OCI-LY3 (cell line): Measurements from ENCODE around the gene CDC37.

ENCODE experiments used
- H2AFZ ChIP-seq: fragments of 200-600, 300-600 bp; shearing (Covaris generic); 2 replicates; pipeline ENCODE4 v1.6.0; 2014; ENCODE audit warnings: antibody characterized with exemption, low read depth, low read length
- H3K27ac ChIP-seq: fragments of 200-600, 300-600 bp; sonication (generic); 2 replicates; pipeline ENCODE4 v1.5.1; 2014; ENCODE audit warnings: mild to moderate bottlenecking, low read length, moderate library complexity, mixed read lengths
- H3K27me3 ChIP-seq: fragments of 200-600, 300-600 bp; sonication (generic); 2 replicates; pipeline ENCODE4 v1.6.1; 2014; ENCODE audit warnings: low read depth, low read length, mixed read lengths
- H3K36me3 ChIP-seq: fragments of 200-600, 300-600 bp; sonication (generic); replicated peaks from 2 replicates; pipeline ENCODE3; 2014; ENCODE audit warnings: low read depth, low read length, mixed read lengths
- H3K4me1 ChIP-seq: fragments of 300-600, 200-600 bp; sonication (generic); 2 replicates; pipeline ENCODE4 v1.6.1; 2014; ENCODE audit warnings: low read length, mixed read lengths
- H3K4me2 ChIP-seq: fragments of 200-600, 300-600 bp; sonication (generic); 2 replicates; pipeline ENCODE4 v1.6.1; 2014; ENCODE audit warnings: low read length, mixed read lengths
- H3K4me3 ChIP-seq: fragments of 300-600, 200-600 bp; sonication (generic); 2 replicates; pipeline ENCODE4 v1.5.1; 2014; ENCODE audit warnings: antibody characterized with exemption, mild to moderate bottlenecking, low read length, moderate library complexity
- H3K79me2 ChIP-seq: fragments of 300-600, 200-600 bp; shearing (Covaris generic); 2 replicates; pipeline ENCODE4 v1.6.1; 2014; ENCODE audit warnings: mild to moderate bottlenecking, low read length, mixed read lengths
- H3K9ac ChIP-seq: fragments of 300-600, 200-600 bp; shearing (Covaris generic); 2 replicates; pipeline ENCODE4 v1.6.0; 2014; ENCODE audit warnings: mild to moderate bottlenecking, low read length, moderate library complexity
- H3K9me3 ChIP-seq: fragments of 200-600, 300-600 bp; shearing (Covaris generic); 2 replicates; pipeline ENCODE4 v1.6.1; 2014; ENCODE audit warnings: low read length, mixed read lengths; ENCODE audit not compliant: insufficient read depth
- H4K20me1 ChIP-seq: fragments of 200-600, 300-600 bp; sonication (generic); 2 replicates; pipeline ENCODE4 v1.6.1; 2016; ENCODE audit warnings: low read length, mixed read lengths; ENCODE audit not compliant: insufficient read depth
- CTCF ChIP-seq: fragments of 200-600, 300-600 bp; sonication (generic); IDR thresholded peaks from 2 replicates; pipeline ENCODE4 v1.5.1; 2014; ENCODE audit warnings: antibody characterized with exemption, low read length, low read depth
- EZH2phosphoT487 ChIP-seq: fragments of 200-600 bp; shearing (Covaris generic); IDR thresholded peaks from 2 replicates; pipeline ENCODE4 v1.6.1; 2018; ENCODE audit warnings: antibody characterized with exemption, mixed run types, low read depth

Gene CDC37

DNA sequence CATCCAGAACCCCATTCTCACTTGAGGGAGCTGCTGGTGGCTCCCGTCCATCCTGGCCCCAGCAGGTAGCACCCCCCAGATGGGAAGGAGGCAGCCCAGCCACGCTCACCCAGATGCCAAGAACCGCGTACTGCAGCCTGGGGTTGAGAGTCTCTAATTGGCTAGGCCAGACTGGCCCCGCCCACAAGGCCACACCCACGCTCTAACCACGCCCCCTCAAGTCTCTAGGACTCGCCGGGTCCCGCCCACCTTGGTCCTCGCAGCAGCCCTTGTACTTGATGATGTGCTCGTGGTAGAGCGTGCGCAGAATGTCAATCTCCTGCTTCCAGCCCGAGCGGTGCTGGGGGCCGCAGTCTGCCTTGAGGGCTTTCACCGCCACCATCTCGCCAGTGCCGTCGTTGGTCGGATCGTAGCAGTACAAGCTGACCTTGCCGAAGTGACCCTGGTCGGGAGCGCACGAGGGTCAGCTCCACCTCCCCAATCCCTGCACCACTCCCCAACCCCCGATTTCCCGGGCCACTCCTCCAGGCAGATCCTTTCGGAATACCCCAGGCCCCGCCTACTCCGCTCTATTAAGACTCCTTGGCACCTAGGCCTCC is 49.5 kb downstream of the CDC37 start:
- no peak overlapping the region for H3K4me3 ChIP-seq
- no peak overlapping the region for H3K4me2 ChIP-seq
- no peaks in the 10 kb centered on the region for H3K79me2 ChIP-seq
- no peaks in the 10 kb centered on the region for H3K9me3 ChIP-seq
- no peaks in the 10 kb centered on the region for H3K4me1 ChIP-seq
- H3K27me3 ChIP-seq = no peaks in the 10 kb centered on the region
- H2AFZ ChIP-seq = no peak overlapping the region
- no peak overlapping the region for H3K27ac ChIP-seq
- TF ChIP-seq CTCF (no peak), EZH2phosphoT487 (no peak)
- peaks cover 60% of the 10 kb centered on the region for H3K36me3 ChIP-seq
- no peaks in the 10 kb centered on the region for H4K20me1 ChIP-seq
- H3K9ac ChIP-seq = no peak overlapping the region

- H3K27ac ChIP-seq = no peak overlapping the region
- no peak overlapping the region for H3K4me2 ChIP-seq
- no peaks in the 10 kb centered on the region for H3K4me1 ChIP-seq
- H3K36me3 ChIP-seq = peaks cover 57% of the 10 kb centered on the region
- H2AFZ ChIP-seq = no peak overlapping the region
- TF ChIP-seq EZH2phosphoT487 = no peak
- TF ChIP-seq CTCF = no peak
- no peak overlapping the region for H3K4me3 ChIP-seq
- no peak overlapping the region for H3K9ac ChIP-seq
- no peaks in the 10 kb centered on the region for H3K79me2 ChIP-seq
- H4K20me1 ChIP-seq = no peaks in the 10 kb centered on the region
- no peaks in the 10 kb centered on the region for H3K9me3 ChIP-seq
- no peaks in the 10 kb centered on the region for H3K27me3 ChIP-seq
Measured at GRCh38 chr19:10352764-10353671, 50.3 kb downstream of the CDC37 start.

- Histone ChIP-seq H3K79me2 (no peaks in the 10 kb centered on the region), H3K27me3 (no peaks in the 10 kb centered on the region), H2AFZ (no peak overlapping the region), H3K9me3 (no peaks in the 10 kb centered on the region), H3K36me3 (peaks cover 9% of the 10 kb centered on the region), H3K27ac (no peak overlapping the region), H3K4me1 (no peaks in the 10 kb centered on the region), H3K9ac (no peak overlapping the region), H4K20me1 (no peaks in the 10 kb centered on the region), H3K4me2 (no peak overlapping the region), H3K4me3 (no peak overlapping the region)
- TF ChIP-seq EZH2phosphoT487 (no peak), CTCF (no peak)
Measured at GRCh38 chr19:10346509-10346908, 56.8 kb downstream of the CDC37 start.

DNA sequence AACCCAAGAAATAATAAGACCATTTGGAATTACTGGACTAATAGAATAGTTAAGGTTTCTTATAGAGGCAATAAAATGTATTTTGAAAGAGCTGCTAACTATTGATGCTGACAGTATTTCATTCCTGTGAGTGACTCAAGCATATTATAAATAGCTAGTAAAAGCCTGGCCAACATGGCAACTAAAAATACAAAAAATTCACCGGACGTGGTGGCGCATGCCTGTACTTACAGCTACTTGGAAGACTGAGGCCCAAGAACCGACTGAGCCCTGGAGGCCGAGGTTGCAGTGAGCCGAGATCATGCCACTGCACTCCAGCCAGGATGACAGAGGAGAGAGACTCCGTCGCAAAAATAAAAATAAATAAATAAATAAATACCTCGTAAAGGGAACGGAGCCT is 58.6 kb downstream of the CDC37 start:
- Histone ChIP-seq H3K36me3 (peaks cover under 1% of the 10 kb centered on the region), H4K20me1 (no peaks in the 10 kb centered on the region), H3K27me3 (no peaks in the 10 kb centered on the region), H3K27ac (no peak overlapping the region), H3K4me3 (no peak overlapping the region), H3K9me3 (no peaks in the 10 kb centered on the region), H3K79me2 (no peaks in the 10 kb centered on the region), H3K4me2 (no peak overlapping the region), H2AFZ (no peak overlapping the region), H3K4me1 (peaks cover 5% of the 10 kb centered on the region), H3K9ac (no peak overlapping the region)
- TF ChIP-seq EZH2phosphoT487 (no peak), CTCF (no peak)
